Tibial nerve (tissue), 3 donors: ENCODE measurements around the gene PCMTD2.

Experiments
- POLR2A ChIP-seq, 2 donors: fragments of 450-650 bp; IDR thresholded peaks; one replicate each; pipeline ENCODE4 v1.6.1; 2017; ENCODE audit warnings: antibody characterized with exemption in 2 of 2, mild to moderate bottlenecking in 2 of 2, moderate library complexity in 2 of 2
- TF ChIP-seq, protein P1 (sequence below), 5 experiments: fragments of 200-600 bp in 3 of 5; fragments of 450-650 bp in 2 of 5; sonication (generic) in 3 of 5; IDR thresholded peaks; one replicate each; pipeline ENCODE4 v1.5.1; 2016 to 2019; ENCODE audit warnings: antibody characterized with exemption in 5 of 5, mild to moderate bottlenecking in 3 of 5, moderate library complexity in 2 of 5

DNA sequence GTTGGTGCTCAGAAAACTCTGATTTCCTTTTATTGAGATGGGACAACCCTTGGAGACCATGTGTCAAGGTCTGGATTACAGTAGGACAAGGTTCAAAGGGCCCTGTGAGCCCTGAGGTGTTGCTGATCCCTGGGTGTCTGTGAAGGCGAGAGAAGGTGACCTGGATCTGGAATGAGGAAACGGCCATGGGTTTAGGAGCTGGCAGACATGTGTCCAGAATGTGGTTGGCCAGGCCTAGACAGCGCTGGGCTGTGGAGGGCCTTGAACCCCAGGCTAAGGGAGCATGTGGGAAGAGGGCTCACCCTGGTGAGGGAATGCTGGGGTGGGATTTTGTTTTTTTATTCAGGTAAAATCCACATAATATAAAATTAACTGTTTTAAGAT, 24.9 kb downstream of the PCMTD2 start:
- TF ChIP-seq, protein P1, sequence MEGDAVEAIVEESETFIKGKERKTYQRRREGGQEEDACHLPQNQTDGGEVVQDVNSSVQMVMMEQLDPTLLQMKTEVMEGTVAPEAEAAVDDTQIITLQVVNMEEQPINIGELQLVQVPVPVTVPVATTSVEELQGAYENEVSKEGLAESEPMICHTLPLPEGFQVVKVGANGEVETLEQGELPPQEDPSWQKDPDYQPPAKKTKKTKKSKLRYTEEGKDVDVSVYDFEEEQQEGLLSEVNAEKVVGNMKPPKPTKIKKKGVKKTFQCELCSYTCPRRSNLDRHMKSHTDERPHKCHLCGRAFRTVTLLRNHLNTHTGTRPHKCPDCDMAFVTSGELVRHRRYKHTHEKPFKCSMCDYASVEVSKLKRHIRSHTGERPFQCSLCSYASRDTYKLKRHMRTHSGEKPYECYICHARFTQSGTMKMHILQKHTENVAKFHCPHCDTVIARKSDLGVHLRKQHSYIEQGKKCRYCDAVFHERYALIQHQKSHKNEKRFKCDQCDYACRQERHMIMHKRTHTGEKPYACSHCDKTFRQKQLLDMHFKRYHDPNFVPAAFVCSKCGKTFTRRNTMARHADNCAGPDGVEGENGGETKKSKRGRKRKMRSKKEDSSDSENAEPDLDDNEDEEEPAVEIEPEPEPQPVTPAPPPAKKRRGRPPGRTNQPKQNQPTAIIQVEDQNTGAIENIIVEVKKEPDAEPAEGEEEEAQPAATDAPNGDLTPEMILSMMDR (IDR thresholded peaks at IDR 0.05) = no peak
- no peak for TF ChIP-seq POLR2A (IDR thresholded peaks at IDR 0.05)
